HK-2 (cell line): ENCODE data around the gene PAK1IP1.
"Not testable (repeated sequence)": the region's sequence is repeated elsewhere in the genome, so short reads cannot be mapped to it uniquely, and the experiment has no call there.

Experiments used
- DNase-seq: peaks from one replicate; pipeline ENCODE4 v3.0.0-alpha.2; 2018; ENCODE audit not compliant: unreplicated experiment

Gene PAK1IP1

GRCh38 chr6:10743515-10743914 is 48.7 kb downstream of the PAK1IP1 start:
- DNase-seq, result no peak

DNA sequence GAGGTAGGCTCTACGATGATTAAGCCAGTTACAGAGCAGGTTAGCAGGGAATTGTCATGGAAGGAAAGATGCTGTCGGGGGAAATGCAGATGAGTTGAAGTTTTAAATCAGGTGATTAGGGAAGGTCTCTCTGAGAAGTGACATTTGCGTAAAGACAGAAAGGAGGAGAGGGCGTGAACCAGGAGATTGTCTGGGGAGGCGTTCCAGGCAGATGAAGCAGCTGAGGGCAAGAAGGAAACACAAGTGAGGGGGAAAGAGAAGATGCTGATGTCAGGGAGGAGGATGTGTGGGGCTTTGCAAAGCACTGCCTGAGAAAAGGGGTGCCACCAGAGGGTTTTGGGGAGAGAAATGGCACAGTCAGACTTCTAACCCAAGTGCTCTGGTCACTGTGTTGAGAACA is 50.3 kb downstream of the PAK1IP1 start:
- DNase-seq, result no peak

GRCh38 chr6:10746915-10747250 is 52.1 kb downstream of the PAK1IP1 start:
- no peak for DNase-seq

- DNase-seq, result peak; percentile 99
Observed at GRCh38 chr6:10747251-10747972, 52.6 kb downstream of the PAK1IP1 start, which contains the start of gene TMEM14B. TSS of gene TMEM14B (plus strand) at chr6:10747805. CDS start at chr6:10749246, 1,441 bp downstream.

DNA sequence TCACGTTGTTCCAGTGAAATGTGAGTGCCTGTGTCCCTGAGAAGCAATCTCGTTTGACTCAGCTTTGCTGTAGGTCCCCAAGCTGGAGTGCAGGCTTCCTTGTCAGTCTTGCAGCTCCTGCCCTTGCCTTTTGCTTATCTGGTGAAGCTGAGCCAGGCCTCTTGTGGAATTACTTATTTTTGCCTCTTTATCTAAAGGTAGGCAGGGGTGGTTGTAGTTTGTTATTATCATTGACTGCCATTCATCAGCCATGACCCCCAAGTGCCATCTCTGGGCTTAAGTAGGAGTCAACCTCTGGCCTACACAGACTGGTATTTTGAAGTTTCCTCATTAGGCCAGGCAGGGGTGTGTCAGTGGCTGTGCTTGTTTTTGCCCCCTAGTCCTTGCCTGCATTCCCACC is 55.0 kb downstream of the PAK1IP1 start:
- DNase-seq, result no peak

DNA sequence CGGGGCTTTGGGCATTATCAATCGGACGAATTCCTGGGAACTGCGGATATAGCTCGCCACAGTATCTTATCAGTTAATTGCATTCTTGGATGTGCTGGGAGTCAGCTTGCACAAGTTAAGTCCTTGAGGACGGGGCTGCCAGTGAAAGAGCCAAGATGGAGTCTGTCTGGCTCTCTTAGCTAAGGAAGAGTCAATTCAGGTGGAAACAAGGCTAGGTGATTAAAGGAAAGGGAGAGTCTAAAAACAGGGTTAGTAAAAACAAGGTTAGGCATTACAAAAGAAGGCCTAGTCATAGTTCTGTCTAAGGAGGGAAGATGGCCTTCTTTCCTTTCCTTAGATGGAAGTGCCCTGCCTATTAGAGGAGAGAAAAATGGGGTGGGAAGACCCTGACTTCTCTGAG is 55.8 kb downstream of the PAK1IP1 start:
- DNase-seq, result not testable (repeated sequence)

DNA sequence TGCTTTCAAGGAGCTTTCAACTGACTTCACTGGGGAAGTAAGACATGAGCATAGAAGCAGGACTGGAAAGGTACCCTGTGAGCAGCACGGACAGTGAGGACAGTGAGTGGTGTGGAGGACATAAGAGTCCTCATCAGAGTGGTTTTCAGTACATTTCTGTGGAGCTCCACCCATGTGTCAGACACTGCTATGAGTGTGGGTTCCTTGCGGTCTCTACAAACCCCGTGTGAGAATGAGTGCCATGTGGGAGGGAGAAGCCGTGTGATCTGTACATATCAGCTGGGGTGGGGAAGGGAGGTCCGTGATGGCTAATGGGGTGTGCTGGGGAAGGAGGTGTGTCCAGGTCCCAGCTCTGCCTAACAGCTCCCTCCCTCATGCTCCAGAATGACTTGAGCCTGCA is 57.0 kb downstream of the PAK1IP1 start:
- DNase-seq, result not testable (repeated sequence)

- DNase-seq, result no peak
Observed at GRCh38 chr6:10756085-10756484, 61.3 kb downstream of the PAK1IP1 start.
